LoVo (cell line): ENCODE results near the gene APBA1.
A peak's percentile ranks its signal among the peaks of the same experiment; 100 is the strongest.
"Not testable (repeated sequence)": the region's sequence is repeated elsewhere in the genome, so short reads cannot be mapped to it uniquely, and the experiment has no call there.

Source experiments
- DNase-seq: peaks from one replicate; pipeline ENCODE4 v3.0.0-alpha.2; 2016; ENCODE audit warnings: low spot score

Gene APBA1

GRCh38 chr9:69442486-69442885 is 229.7 kb downstream of the APBA1 start:
- DNase-seq = no peak

DNA sequence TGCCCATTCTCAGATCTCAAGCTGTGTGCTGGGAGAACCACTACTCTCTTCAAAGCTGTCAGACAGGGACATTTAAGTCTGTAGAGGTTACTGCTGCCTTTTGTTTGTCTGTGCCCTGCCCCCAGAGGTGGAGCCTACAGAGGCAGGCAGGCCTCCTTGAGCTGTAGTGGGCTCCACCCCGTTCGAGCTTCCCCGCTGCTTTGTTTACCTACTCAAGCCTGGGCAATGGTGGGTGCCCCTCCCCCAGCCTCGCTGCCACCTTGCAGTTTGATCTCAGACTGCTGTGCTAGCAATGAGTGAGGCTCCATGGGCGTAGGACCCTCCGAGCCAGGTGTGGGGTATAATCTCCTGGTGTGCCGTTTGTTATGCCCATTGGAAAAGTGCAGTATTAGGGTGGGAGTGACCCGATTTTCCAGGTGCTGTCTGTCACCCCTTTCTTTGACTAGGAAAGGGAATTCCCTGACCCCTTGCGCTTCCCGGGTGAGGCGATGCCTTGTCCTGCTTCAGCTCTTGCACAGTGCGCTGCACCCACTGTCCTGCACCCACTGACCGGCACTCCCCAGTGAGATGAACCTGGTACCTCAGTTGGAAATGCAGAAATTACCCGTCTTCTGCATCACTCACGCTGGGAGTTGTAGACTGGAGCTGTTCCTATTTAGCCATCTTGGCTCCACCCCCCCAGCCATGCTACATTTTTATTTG is 231.8 kb downstream of the APBA1 start:
- not testable (repeated sequence) for DNase-seq

GRCh38 chr9:69439654-69440053 is 232.5 kb downstream of the APBA1 start:
- DNase-seq = not testable (repeated sequence)

GRCh38 chr9:69433968-69434367 is 238.2 kb downstream of the APBA1 start:
- no peak for DNase-seq

DNA sequence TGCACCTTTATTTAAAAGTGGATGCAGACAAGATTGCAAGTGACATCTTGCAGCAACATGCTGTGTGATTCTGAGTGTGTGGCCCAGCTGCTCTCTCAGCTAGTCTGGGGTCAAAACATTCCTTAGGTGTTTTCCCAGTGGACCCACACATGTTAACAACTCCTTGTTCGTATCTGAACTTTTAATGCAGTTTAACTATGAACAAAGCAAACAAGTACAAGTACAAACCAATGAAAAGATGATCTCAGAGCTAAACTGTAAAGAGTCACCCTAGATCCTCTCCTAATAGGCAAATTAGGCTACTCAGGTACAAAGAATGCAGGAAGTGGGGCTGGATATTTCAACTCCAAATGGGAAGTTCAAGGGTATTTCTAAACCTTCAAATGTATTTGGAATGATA is 238.8 kb downstream of the APBA1 start:
- no peak for DNase-seq

DNA sequence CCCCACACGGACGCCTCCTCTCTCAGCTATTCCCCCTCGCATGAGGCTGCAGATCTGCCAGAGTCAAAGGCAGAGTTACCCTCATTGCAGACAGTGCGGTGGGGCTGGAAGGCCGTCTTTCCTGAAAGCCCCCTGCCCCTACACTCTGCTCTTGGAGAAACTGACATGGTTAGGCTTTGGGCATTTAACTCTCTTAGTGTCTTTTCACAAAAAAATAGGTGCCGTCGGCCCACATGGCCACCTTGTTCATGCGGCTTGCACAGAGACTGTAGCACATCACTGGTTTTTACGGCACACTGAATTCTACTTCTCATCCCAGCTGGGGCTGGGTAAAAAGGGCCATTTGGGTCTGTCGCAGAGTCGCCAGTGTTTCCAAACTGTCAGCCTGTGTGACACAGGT is 239.5 kb downstream of the APBA1 start:
- DNase-seq = no peak

DNA sequence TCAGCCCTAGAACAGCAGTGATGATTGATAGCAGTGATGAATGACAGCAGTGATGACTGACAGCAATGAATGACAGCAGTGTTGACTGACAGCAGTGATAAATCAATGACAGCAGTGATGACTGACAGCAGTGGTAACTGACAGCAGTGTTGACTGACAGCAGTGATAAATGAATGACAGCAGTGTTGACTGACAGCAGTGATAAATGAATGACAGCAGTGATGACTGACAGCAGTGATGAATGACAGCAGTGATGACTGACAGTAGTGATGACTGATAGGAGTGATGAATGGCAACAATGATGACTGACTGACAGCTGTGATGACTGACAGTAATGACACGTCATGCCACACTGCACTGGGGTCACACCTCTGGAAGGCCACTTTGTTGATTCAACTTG is 240.4 kb downstream of the APBA1 start:
- no peak for DNase-seq

- no peak for DNase-seq
These were observed 241.0 kb downstream of the APBA1 start for GRCh38 chr9:69431203-69431602.

- no peak for DNase-seq
These were observed 242.0 kb downstream of the APBA1 start for GRCh38 chr9:69430206-69430605.

DNA sequence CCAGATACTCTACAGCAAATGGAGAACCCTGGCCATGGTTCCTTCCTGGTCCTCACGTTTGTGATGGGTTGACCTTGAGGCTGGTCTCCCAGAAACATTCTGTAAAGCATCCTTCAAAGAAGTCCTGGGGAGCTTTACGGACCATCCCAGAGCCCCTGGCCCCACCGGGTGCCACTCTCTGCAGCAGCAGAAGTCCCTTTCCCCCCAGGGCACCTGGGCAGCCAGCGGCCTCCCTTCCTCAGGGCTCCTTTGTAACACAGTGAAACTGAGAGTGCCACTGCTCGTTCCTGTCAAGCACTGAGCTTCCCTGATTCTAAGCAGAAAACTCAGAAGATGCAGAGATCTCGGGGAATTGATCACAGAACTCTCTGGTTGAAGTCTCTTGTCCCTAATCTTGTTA is 242.9 kb downstream of the APBA1 start:
- no peak for DNase-seq

GRCh38 chr9:69428017-69428785 is 244.0 kb downstream of the APBA1 start:
- no peak for DNase-seq

- no peak for DNase-seq
These were observed 244.9 kb downstream of the APBA1 start for GRCh38 chr9:69427286-69427685.

DNA sequence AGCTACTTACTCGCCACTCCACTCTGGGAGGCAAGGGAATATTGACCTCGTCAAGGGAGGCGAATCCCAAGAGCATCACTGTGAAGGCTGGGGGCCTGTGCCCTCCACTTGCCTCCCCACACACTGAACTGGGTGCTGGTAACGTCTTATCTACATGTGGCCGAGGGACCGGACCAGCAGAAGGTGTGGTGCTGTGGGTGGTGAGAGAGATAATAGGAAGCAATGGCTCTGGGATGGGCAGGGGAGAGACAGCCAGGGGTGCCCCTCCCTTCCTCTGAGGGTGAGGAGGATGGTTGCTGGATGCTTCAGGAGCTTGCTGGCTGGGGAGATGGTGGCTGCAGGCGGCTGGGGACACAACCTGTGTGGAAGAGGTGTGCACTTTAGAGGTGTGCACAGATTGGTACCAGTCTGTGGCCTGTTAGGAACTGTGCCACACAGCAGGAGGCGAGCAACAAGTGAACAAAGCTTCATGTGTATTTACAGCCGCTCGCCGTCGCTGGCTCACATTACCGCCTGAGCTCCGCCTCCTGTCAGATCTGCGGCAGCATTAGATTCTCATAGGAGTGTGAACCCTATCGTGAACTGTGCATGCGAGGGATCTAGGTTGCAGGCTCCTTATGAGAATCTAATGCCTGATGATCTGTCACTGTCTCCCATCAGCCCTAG is 246.9 kb downstream of the APBA1 start:
- no peak for DNase-seq

DNA sequence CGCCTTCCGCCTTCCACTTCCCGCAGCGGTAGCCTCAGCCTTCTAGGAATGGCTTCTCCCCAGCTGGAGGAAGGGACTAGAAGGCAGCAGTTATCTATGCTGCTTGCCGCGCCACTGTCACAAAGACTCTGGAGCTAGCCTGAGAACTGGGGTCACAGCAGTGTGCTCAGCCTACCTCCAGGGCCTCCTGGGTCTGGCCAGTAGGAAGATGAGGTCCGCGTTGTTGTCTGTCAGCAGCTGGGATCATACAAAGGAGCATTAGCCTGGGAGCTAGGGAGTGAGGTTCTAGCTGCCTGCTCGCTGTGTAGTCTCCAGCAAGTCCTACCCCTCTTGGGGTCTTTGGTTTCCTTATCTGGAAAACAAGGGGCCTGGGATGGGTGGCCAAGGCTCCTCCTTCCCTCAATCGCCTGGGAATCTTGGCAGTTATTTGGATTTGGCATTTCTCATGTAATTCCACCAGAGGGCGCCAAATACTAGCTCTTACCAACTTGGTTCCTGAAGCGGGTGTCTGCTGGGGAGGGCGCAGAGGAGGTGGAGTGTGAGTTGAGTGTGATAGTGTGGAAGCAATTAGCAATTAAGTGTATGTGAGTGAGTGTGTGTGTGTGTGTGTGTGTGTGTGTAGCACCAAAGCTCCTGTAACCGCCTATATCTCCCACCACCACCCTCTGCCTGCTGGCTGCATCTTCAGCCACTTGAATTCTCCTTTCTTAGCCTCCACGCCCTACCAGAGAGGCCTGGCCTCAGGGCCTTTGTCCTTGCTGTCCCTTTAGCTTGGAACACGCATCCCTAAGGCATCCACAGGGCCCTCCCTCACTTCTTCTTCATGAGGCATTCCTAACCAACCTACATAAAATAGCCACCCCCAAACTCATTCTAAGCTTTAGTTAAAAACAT is 250.0 kb downstream of the APBA1 start:
- DNase-seq = peak; percentile 70

DNA sequence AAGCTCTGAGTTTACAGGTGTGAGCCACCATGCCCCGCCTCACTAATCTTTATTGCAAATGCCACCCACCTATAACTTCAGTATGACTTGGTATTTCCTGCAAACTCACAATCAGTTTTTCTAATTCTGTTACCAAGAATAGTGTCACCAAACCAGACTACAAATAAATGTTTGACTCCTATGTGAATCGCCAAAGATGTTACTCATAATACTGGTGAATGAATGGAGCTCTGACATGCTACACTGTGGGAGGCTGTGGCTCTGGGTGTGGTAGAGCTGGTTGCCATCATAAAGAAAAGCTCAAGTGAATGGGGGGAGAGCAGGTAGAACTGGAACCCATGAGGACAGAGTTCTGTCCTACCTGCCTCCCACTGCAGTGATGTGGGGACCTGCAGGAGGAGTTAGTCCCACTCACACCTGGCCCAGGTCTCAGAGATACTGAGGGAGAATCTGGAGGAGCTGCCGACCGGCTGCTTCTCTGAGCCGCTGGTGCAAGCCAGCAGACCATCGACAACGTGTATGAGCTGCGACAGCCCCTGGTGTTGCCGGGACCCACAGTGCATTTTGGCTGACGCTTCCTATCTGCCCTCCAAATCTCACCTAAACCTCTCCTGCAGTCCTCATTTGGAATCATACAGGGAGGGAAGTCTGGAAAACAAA is 251.4 kb downstream of the APBA1 start:
- no peak for DNase-seq

DNA sequence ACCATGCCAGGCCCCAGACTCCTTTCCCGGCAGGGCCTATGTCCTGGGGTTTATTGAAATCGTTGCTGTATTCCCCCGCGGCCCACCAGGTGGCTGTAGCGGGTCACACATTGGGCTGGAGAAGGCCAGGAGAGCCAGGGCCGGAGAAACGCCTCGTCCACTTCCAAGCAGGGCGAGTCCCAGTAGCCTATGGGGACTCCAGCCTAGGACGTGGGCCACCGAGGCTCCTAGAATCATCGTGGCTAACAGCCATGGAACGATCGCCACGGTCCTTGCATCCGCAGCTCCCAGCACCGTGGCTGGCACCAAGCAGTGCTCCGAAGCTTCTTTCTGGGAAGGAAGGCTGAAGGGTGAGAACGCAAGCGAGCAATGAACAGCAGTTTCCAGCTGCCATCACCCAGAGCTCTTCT is 259.4 kb downstream of the APBA1 start:
- DNase-seq = no peak

DNA sequence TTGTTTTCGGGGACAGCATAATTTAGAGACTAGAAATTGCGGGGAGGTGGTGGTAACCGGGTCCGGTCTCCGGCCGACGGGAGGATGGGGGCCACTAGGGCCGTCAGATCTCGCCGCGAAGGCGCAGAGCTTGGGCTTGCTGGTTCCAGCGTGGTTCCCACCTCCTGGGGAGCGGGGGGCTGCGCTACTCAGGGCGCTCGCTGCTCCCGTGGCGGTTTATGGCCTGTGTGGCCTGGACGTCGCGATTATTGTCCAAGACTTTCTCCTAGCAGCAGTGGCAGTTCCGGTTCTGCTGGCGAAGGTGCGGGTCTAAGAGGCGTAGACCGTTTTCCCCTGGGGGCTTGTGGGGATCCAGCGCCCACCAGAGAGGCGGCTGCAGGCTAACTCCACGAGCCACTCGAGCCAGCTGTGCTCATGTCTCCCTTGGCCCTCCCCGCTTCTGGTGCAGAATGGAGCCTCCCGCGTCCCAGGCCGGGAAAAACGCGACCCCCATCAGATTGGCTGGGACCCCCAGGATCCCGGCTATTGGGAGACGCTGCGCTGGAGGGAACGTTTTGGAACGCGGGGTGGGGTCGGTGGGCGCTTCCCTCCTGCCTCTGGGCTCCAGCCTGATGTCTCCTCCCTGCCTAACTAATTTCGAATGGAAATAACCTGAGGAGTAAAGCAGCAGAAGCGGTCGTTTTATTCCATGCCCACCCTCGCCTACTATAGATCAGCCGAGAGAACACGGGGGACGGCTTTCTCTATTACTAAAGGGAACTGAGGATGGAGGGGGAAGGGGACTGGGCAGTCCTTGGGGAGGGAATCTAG is 260.0 kb downstream of the APBA1 start:
- DNase-seq = no peak

- DNase-seq = no peak
These were observed 260.9 kb downstream of the APBA1 start for GRCh38 chr9:69411246-69411645.

- not testable (repeated sequence) for DNase-seq
These were observed 262.2 kb downstream of the APBA1 start for GRCh38 chr9:69409936-69410335.

- no peak for DNase-seq
These were observed 271.7 kb downstream of the APBA1 start for GRCh38 chr9:69400470-69400869.
